Superior temporal gyrus (tissue), 1 donor: ENCODE measurements around the gene MYMK.

ENCODE experiments used
- DNase-seq: peaks from one replicate; pipeline ENCODE4 v3.0.0-alpha.2; 2016; ENCODE audit errors: extremely low spot score

MYMK gene

GRCh38 chr9:133518706-133519449 lies 5.9 kb downstream of the MYMK start:
- DNase-seq = no peak

DNA sequence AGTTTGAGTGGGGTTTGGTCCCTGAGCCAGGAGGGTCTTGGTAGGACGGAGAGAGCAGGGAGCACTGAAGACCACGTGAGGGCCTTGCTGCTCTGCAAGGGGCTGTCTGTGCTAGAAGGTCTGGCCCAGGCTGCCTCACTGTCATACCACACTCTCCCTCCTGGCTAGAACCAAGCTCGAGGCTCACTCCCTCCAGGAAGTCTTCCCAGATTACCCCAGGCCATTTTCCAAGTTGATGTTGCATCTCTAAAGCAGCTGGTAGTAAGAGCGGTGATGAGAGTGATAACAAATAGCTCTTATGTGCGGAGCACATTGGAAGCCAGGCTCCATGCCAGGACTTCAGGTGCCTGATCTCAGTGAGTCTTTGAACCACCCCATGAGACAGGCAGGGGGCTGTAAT lies 6.6 kb downstream of the MYMK start:
- DNase-seq = no peak

- DNase-seq = no peak
Observed at GRCh38 chr9:133517711-133518110, 7.0 kb downstream of the MYMK start.

DNA sequence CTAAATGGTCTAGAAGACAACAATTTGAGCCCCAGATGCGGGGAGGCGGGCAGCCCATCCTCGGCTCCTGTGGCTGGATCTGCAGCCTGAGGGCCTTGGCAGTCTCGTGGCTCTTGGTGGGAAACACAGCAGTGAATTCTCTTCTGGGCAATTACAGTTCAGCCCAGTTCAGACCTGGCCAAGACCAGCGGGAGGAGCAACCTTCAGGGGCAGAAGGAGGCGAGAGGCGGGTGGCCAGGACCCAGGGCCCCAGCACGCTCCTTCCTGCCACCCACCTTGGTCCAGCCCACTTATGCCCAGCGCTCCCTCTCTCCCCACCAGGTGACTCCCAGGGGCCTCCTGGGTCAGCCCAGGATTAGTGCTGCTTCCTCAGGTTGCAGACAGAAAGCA lies 7.8 kb downstream of the MYMK start:
- no peak for DNase-seq

DNA sequence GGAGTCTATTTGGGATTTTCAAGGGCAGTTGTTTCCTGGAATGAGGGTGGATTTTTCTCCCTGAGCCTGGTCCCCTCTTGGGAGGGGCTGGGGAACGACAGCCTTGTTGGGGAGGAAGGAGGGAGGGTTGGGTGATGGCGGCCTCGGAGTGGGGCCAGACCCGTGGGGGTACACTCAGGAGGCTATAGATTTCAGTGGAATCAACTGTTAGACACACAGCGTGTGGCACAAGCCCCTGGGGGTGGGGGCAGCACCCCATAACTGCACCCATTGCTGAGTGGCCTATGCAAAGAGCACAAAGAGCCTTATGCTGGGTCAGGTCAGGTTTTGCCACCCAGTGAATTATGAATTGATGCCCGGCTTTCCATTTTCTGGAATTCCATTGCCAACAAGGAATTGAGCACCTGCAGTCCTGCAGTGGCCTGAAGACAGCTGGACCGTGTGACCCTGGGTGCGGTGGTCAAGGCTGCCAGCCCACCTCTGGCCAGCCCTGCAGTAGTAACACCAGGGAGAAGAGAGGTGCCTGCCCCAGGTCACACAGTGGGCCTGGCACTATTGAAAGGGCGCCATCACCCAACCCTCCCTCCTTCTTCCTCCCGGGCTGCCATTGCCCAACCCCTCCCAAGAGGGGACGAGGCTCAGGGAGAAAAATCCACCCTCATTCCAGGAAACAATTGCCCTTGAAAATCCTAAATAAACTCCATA lies 8.4 kb downstream of the MYMK start:
- no peak for DNase-seq

DNA sequence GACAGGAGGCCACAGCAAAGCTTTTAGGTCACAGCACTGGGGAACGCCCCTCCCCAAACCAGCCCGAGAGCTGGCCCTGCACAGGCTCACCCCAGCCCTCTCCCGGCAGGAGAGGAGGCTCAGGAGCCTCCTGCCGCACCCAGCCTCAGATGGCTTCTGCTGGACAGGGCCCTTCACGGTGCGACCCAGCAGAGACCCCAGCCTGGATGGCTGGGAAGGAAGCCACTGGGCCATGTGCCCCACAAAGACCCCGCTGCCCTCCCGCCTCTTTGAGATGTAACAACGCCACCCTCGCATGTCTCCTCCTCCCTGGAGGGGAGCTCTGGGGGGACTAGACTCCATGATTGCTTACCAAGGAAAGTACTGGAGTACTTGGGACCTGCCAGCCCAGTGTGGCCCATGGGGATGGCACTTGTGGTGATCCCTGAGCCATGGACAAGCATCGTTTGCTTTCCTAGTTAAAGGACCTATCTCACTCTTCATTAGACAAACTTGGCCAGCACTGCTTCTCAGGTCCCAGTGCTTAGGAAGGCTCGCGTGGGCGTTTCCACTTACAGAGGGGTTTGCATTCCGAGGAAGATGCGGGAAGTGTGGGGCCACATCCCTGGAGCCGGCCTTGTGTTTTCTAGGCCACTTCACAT lies 9.0 kb downstream of the MYMK start:
- DNase-seq = no peak

DNA sequence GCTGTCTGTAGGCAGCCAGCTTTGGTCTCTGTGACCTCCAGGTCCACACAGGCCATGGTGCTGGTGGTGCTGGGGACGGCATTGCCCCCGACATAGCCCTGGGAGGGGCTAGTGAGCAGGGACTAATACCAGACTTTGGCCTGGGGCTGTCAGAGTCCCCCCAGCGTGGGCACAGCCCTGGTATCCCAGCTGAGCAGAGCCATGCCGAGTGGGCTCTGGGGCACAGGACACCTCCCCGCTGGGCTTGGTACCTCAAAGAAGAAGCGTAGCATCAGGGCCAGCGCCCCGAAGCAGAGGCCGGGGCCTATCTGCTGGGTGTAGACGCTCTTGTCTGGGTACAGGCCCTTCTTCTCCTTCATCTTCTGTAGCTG lies 9.5 kb downstream of the MYMK start:
- no peak for DNase-seq

DNA sequence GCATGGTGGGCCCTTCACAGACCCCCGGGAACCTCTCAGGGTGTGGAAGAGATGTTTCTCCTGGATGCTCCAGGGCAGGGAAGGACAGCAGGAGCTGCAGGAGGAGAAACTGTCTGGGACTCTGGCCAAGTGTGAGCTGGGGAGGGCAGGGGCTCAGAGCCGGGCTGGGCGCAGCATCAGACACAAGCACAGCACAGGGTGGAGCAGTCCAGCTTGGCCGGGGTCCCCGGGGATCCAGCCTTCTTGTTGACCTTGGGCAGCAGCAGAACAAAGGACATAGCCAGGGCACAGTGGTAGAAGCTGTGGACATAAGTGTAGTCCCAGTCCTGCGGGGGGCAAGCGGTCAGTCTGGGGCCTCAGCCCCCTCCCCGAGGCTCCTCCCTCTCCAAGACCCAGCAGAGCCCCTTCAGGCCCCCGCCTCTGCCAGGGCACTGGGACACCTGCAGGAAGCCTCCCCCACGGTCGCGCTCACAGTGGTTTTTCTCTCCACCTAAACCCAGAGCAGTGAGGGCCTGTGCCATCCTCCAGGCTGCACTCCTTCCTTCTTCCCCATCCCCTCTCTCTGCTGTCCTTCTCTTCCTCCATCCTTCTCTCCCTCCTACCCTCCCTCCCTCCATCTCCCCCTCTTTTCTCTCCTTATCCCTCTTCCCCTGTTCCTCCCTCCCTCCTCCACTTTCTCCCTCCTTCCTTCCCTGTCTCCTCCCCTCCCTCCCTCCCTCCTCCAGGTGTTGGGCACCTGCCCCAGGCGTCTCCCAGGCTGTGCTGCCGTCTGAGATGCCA lies 10.1 kb downstream of the MYMK start:
- peak; percentile 68 for DNase-seq

DNA sequence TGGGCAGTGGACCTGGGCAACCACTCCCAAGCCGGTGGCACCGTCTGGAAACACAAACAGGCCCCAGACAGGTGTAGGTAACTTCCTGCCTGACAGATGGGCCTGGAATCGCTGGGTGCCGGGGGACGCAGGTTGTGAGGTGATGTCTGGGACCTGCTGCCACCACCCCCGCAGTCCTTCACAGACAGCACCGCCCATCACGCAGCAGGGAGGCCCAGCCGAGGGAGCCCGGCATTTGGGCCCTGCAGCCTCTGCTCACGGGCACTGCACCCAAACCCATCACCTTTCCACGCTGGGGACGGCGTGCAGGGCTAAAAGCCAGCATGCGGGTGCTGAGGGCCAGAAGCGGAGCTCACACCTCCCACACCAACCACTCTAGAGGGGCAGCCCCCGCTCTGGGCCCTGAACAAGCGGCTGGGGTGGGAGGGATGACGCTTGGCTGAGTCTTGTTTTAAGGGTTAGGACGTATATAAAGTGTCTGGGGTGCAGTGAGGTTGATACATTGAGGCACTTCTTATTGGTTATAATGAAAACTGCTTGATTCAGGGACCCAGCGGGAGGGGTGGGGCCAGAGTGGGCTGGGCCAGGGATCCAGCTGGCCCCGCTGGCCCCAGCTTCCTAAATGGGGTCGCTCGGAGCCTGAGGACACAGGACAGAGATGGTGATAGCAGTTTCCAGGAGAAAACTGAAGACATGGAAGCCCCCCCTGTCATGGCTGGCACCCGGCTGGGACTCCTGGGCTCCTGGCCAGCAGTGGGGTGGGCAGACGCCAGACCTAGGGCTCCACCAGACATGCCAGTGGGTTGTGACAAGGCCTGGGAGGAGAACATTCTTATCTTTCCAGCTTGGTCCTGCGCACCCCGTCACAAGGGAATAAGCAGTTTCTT lies 11.3 kb downstream of the MYMK start:
- no peak for DNase-seq

GRCh38 chr9:133512253-133513213 lies 12.2 kb downstream of the MYMK start:
- no peak for DNase-seq

GRCh38 chr9:133511607-133512006 lies 13.2 kb downstream of the MYMK start:
- no peak for DNase-seq

- no peak for DNase-seq
Observed at GRCh38 chr9:133510926-133511505, 13.7 kb downstream of the MYMK start.

GRCh38 chr9:133509179-133510083 lies 15.3 kb downstream of the MYMK start:
- peak; percentile 67 for DNase-seq

DNA sequence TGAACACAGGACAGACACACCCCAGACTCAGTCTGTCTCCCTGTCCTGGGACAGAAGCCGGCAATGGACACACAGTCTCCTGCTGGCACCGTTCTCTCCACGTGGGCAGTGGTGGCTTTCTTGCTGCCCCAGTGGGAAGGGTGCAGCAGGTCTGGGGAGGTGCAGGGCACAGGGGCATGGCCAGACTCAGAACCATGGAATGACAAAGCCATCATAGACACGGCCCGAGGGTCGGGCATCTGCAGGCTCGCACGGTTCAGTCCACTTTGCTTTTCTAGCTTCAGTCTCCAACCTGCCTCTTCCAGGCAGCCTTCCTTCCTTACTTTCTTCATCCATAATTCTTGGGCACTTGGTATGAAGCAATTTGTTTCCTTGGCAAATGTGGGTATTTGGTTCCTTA lies 16.7 kb downstream of the MYMK start:
- DNase-seq = no peak

- DNase-seq = no peak
Observed at GRCh38 chr9:133507246-133507965, 17.4 kb downstream of the MYMK start.

- no peak for DNase-seq
Observed at GRCh38 chr9:133506653-133507038, 18.1 kb downstream of the MYMK start.

GRCh38 chr9:133505901-133506652 lies 18.7 kb downstream of the MYMK start:
- no peak for DNase-seq
